ENCODE results near the gene PDLIM1.

The PDLIM1 gene

DNA sequence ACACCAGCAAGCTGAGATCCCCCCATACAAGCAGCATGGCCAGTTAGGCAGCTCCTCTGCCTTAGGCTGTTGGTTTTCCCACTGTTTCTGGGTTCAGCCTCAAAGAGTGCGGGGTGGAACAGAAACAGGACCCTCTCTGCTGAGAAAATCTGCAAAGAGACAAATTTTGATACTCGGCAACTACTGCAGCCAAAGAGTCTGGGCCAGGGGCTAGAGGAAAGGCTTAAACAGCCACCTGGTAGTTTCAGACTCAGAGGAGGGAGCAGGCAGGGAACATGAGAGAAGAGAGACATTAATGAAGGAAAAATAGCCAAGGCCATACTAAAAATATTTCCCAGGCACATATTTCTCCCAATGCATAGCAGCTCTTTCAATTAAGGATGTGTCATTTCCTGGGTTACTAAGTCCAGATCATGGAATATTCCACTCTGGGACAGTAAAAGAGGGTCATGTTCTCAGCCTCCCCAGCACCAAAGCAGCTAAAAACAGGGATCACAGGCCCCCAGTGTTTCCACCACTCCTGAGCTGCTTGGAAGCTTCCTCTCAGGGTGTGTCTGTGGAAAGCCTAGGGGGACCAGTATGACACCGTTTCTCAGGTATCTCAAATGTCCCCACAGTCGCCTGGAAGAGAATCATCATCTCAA, 29.8 kb downstream of the PDLIM1 start:
- Histone ChIP-seq H3K27ac (ENCODE audit: low read length) (peak overlapping the region; percentile 3), H3K9me3 (ENCODE audit: control insufficient read depth in 1 of 2, low read length in 2 of 2) (peaks cover 0 to 6% of the 10 kb centered on the region in 2 donors), H3K27me3 (ENCODE audit: low read depth, low read length) (no peaks in the 10 kb centered on the region), H3K4me3 (ENCODE audit: low read depth in 1 of 2, low read length in 2 of 2) (no peak overlapping the region), H3K4me1 (ENCODE audit: control insufficient read depth in 1 of 2, insufficient read depth in 2 of 2, low read length in 2 of 2) (peaks cover 4 to 7% of the 10 kb centered on the region in 2 donors), H3K36me3 (ENCODE audit: control insufficient read depth in 1 of 2, insufficient read depth in 2 of 2, low read length in 2 of 2) (peaks cover 3 to 23% of the 10 kb centered on the region in 2 donors)

DNA sequence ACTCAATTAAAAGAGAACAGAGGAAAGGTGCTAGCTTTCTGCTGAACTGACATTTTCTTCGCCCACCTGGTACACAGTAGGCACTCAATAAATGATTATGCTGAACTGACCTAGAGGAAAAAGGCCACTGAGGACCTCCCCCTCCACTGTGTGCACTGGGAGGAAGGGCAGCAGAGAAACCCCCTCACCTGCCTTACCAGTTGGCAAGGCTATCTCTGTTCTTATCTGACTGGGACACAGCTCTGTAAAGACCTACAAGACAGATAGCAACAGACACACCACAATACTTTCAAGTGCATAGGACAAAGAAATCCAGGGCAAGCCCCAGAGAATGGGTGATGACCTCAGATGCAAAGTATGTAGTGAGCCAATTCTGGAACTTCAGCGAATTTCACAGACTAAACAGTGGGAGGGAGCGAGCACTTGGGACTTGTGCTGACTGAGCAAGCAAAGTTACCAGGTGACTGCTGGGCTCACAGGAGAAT, 30.4 kb downstream of the PDLIM1 start:
- Histone ChIP-seq H3K9me3 (ENCODE audit: control insufficient read depth in 1 of 2, low read length in 2 of 2) (peaks cover 0 to 6% of the 10 kb centered on the region in 2 donors), H3K36me3 (ENCODE audit: control insufficient read depth in 1 of 2, insufficient read depth in 2 of 2, low read length in 2 of 2) (peaks cover 3 to 23% of the 10 kb centered on the region in 2 donors), H3K4me1 (ENCODE audit: control insufficient read depth in 1 of 2, insufficient read depth in 2 of 2, low read length in 2 of 2) (peaks cover 4 to 7% of the 10 kb centered on the region in 2 donors), H3K4me3 (ENCODE audit: low read depth in 1 of 2, low read length in 2 of 2) (no peak overlapping the region), H3K27me3 (ENCODE audit: low read depth, low read length) (no peaks in the 10 kb centered on the region), H3K27ac (ENCODE audit: low read length) (peak overlapping the region; percentile 52)

DNA sequence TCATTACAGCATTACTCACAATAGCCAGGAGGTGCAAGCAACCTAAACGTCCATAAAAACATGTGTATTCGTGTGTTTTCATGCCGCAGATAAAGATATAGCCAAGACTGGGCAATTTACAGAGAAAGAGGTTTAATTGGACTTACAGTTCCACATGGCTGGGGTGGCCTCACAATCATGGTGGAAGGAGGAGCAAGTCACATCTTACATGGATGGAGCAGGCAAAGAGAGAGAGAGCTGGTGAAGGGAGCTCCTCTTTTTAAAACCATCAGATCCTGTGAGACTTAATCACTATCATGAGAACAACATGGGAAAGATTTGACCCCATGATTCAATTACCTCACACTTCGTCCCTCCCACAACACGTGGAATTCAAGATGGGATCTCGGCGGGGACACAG, 33.0 kb downstream of the PDLIM1 start:
- no peaks in the 10 kb centered on the region for H3K27me3 ChIP-seq (ENCODE audit: low read depth, low read length)
- peaks cover 4 to 7% of the 10 kb centered on the region in 2 donors for H3K4me1 ChIP-seq (ENCODE audit: control insufficient read depth in 1 of 2, insufficient read depth in 2 of 2, low read length in 2 of 2)
- H3K9me3 ChIP-seq (ENCODE audit: control insufficient read depth in 1 of 2, low read length in 2 of 2): peaks cover 0 to 6% of the 10 kb centered on the region in 2 donors
- no peak overlapping the region for H3K27ac ChIP-seq (ENCODE audit: low read length)
- H3K36me3 ChIP-seq (ENCODE audit: control insufficient read depth in 1 of 2, insufficient read depth in 2 of 2, low read length in 2 of 2): peaks cover 3 to 8% of the 10 kb centered on the region in 2 donors
- H3K4me3 ChIP-seq (ENCODE audit: low read depth in 1 of 2, low read length in 2 of 2): no peak overlapping the region

DNA sequence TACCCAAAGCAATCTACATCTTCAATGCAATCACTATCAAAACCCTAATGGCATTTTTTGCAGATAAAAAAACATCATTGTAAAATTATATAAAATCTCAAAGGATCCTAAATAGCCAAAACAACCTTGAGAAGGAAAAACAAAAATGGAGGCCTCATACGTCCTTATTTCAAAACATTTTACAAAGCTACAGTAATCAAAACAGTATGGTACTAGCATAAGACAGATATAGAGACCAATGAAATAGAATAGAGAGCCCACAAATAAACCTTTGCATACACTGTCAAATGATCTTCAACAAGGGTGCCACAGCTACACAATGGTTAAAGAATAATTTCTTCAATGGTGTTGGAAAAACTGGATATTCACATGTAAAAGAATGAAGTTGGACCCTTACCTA, 34.5 kb downstream of the PDLIM1 start:
- Histone ChIP-seq H3K36me3 (ENCODE audit: control insufficient read depth in 1 of 2, insufficient read depth in 2 of 2, low read length in 2 of 2) (peaks cover 3% of the 10 kb centered on the region in 2 donors), H3K9me3 (ENCODE audit: control insufficient read depth in 1 of 2, low read length in 2 of 2) (peaks cover 0 to 6% of the 10 kb centered on the region in 2 donors), H3K27me3 (ENCODE audit: low read depth, low read length) (no peaks in the 10 kb centered on the region), H3K4me1 (ENCODE audit: control insufficient read depth in 1 of 2, insufficient read depth in 2 of 2, low read length in 2 of 2) (peaks cover 4 to 6% of the 10 kb centered on the region in 2 donors), H3K27ac (ENCODE audit: low read length) (no peak overlapping the region), H3K4me3 (ENCODE audit: low read depth in 1 of 2, low read length in 2 of 2) (no peak overlapping the region)

DNA sequence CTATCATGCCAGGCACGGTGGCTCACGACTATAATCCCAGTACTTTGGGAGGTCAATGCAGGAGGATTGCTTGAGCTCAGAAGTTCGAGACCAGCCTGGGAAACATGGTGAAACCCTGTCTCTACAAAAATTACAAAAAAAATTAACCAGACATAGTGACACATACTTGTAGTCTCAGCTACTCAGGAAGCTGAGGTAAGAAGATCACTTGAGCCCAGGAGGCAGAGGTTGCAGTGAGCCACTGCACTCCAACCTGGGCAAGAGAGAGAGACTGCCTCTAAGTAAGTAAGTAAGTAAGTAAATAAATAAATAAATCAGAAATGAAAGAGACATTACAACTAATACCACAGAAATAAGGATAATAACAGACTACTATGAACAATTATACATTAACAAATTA, 36.2 kb downstream of the PDLIM1 start:
- Histone ChIP-seq H3K27me3 (ENCODE audit: low read depth, low read length) (no peaks in the 10 kb centered on the region), H3K4me3 (ENCODE audit: low read depth in 1 of 2, low read length in 2 of 2) (no peak overlapping the region), H3K36me3 (ENCODE audit: control insufficient read depth in 1 of 2, insufficient read depth in 2 of 2, low read length in 2 of 2) (peaks cover 3% of the 10 kb centered on the region in 2 donors), H3K4me1 (ENCODE audit: control insufficient read depth in 1 of 2, insufficient read depth in 2 of 2, low read length in 2 of 2) (no peaks in the 10 kb centered on the region), H3K27ac (ENCODE audit: low read length) (no peak overlapping the region), H3K9me3 (ENCODE audit: control insufficient read depth in 1 of 2, low read length in 2 of 2) (peaks cover 0 to 6% of the 10 kb centered on the region in 2 donors)

DNA sequence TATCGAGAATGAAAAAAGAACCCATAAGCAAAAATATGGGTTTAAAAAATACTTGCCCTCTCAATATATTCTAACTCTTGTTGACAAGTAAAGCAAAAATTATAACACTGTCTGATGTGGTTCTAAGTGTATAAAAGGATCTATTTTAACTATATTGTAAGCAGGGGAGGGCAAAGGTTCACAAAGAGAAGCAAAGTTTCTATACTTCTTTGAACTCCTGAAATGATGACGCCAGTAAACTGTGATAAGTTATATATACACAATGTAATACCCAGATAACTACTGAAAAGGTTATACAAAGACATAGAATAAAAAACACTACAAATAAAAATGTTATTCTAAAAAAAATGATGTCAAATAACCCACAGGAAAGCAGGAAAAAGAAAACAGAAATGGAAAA, 37.1 kb downstream of the PDLIM1 start:
- H3K9me3 ChIP-seq (ENCODE audit: control insufficient read depth in 1 of 2, low read length in 2 of 2): peaks cover 0 to 6% of the 10 kb centered on the region in 2 donors
- H3K27ac ChIP-seq (ENCODE audit: low read length): no peak overlapping the region
- H3K4me3 ChIP-seq (ENCODE audit: low read depth in 1 of 2, low read length in 2 of 2): no peak overlapping the region
- no peaks in the 10 kb centered on the region for H3K4me1 ChIP-seq (ENCODE audit: control insufficient read depth in 1 of 2, insufficient read depth in 2 of 2, low read length in 2 of 2)
- peaks cover 3% of the 10 kb centered on the region in 2 donors for H3K36me3 ChIP-seq (ENCODE audit: control insufficient read depth in 1 of 2, insufficient read depth in 2 of 2, low read length in 2 of 2)
- H3K27me3 ChIP-seq (ENCODE audit: low read depth, low read length): no peaks in the 10 kb centered on the region

DNA sequence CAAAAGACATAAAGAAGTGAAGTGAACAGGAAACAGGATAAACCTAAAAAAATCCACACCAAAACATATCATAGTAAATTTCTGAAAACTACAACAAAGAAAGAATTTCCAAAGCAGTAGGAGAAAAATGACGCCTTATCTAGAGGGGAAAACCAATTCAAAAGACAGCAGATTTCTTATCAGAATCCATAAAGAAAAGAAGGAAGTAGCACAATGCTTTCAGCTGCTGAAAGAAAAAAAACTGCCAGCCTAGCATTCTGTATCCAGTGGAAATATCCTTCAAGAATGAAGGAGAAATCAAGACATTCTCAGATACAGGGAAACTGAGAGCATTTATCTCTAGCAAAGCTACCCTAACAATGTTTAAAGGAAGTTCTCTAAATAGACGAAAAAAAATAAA, 37.8 kb downstream of the PDLIM1 start:
- Histone ChIP-seq H3K27ac (ENCODE audit: low read length) (no peak overlapping the region), H3K9me3 (ENCODE audit: control insufficient read depth in 1 of 2, low read length in 2 of 2) (peaks cover 0 to 6% of the 10 kb centered on the region in 2 donors), H3K4me1 (ENCODE audit: control insufficient read depth in 1 of 2, insufficient read depth in 2 of 2, low read length in 2 of 2) (no peaks in the 10 kb centered on the region)

DNA sequence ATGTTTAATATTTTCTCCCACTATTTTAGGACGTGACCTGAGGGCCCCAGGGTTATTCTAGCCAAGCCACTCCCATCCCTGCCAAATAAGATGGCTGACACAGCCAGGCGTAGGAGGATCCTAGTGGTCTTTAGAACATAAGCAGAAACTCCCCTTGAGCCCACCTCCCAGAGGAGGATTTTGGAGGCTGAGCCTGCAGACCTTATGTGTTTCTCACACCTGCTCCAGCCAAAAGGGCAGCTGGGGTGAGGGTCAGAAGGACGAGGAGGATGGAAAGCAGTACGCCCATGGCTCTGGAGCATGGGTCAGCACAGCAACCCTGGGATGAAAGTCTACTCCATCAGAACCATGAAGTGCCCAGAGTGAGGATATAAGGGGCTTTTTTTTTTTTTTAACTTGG, 39.9 kb downstream of the PDLIM1 start:
- H3K36me3 ChIP-seq (ENCODE audit: control insufficient read depth in 1 of 2, insufficient read depth in 2 of 2, low read length in 2 of 2): peaks cover 0 to 13% of the 10 kb centered on the region in 2 donors

More for the DNA sequence above, 37.8 kb downstream of the PDLIM1 start:
- H3K36me3 ChIP-seq (ENCODE audit: control insufficient read depth in 1 of 2, insufficient read depth in 2 of 2, low read length in 2 of 2): peaks cover 3% of the 10 kb centered on the region in 2 donors
- no peaks in the 10 kb centered on the region for H3K27me3 ChIP-seq (ENCODE audit: low read depth, low read length)
- H3K4me3 ChIP-seq (ENCODE audit: low read depth in 1 of 2, low read length in 2 of 2): no peak overlapping the region

DNA sequence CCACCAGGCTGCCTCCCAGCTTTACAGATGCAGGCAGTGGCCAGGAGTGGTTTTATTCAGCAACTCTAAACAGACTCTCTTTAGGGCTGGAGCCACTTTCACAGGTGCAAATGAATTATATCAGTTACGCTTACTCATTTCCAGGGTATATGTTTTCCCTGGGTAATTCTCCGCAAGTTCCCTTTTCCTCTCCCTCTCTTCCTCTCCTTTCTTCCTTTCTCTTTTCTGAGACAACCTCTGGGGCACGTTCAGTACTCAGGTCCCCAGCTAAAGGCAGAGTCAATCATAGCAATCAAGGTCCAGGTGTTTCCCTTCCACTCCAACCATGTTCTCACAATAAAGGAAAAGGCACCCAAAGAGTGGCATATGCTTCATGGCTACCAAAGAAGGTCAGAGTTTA, 41.3 kb downstream of the PDLIM1 start:
- Histone ChIP-seq H3K4me3 (ENCODE audit: low read depth in 1 of 2, low read length in 2 of 2) (no peak overlapping the region), H3K27me3 (ENCODE audit: low read depth, low read length) (no peaks in the 10 kb centered on the region), H3K27ac (ENCODE audit: low read length) (no peak overlapping the region), H3K36me3 (ENCODE audit: control insufficient read depth in 1 of 2, insufficient read depth in 2 of 2, low read length in 2 of 2) (peaks cover 0 to 25% of the 10 kb centered on the region in 2 donors), H3K4me1 (ENCODE audit: control insufficient read depth in 1 of 2, insufficient read depth in 2 of 2, low read length in 2 of 2) (peaks cover 4 to 15% of the 10 kb centered on the region in 2 donors), H3K9me3 (ENCODE audit: control insufficient read depth in 1 of 2, low read length in 2 of 2) (no peaks in the 10 kb centered on the region)

More for the DNA sequence above, 39.9 kb downstream of the PDLIM1 start:
- H3K27me3 ChIP-seq (ENCODE audit: low read depth, low read length): no peaks in the 10 kb centered on the region
- H3K27ac ChIP-seq (ENCODE audit: low read length): no peak overlapping the region
- no peaks in the 10 kb centered on the region for H3K9me3 ChIP-seq (ENCODE audit: control insufficient read depth in 1 of 2, low read length in 2 of 2)
- H3K4me3 ChIP-seq (ENCODE audit: low read depth in 1 of 2, low read length in 2 of 2): no peak overlapping the region
- H3K4me1 ChIP-seq (ENCODE audit: control insufficient read depth in 1 of 2, insufficient read depth in 2 of 2, low read length in 2 of 2): peaks cover 4 to 15% of the 10 kb centered on the region in 2 donors

DNA sequence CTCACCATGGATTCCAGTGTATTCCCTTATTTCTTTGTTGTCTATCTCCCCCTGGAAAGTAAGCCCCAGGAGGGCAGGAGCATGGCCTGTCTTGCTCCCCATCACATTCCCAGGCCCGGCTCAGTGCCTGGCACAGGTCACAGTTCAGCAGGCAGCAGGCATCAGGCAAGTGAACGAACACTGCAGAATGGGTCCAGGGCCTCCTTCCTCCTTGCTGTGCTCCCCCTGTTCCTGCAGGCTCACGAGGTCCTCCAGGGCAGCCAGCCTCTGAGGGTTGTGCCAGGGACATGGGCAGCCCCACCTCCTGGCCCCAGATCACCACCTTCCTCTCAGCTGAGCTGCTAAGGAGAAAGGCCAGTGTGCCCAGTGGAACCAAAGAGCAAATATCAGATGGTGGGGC, 41.8 kb downstream of the PDLIM1 start:
- peaks cover 0 to 25% of the 10 kb centered on the region in 2 donors for H3K36me3 ChIP-seq (ENCODE audit: control insufficient read depth in 1 of 2, insufficient read depth in 2 of 2, low read length in 2 of 2)
- peaks cover 4 to 15% of the 10 kb centered on the region in 2 donors for H3K4me1 ChIP-seq (ENCODE audit: control insufficient read depth in 1 of 2, insufficient read depth in 2 of 2, low read length in 2 of 2)
- H3K27ac ChIP-seq (ENCODE audit: low read length): no peak overlapping the region
- no peaks in the 10 kb centered on the region for H3K27me3 ChIP-seq (ENCODE audit: low read depth, low read length)
- no peak overlapping the region for H3K4me3 ChIP-seq (ENCODE audit: low read depth in 1 of 2, low read length in 2 of 2)
- H3K9me3 ChIP-seq (ENCODE audit: control insufficient read depth in 1 of 2, low read length in 2 of 2): no peaks in the 10 kb centered on the region

DNA sequence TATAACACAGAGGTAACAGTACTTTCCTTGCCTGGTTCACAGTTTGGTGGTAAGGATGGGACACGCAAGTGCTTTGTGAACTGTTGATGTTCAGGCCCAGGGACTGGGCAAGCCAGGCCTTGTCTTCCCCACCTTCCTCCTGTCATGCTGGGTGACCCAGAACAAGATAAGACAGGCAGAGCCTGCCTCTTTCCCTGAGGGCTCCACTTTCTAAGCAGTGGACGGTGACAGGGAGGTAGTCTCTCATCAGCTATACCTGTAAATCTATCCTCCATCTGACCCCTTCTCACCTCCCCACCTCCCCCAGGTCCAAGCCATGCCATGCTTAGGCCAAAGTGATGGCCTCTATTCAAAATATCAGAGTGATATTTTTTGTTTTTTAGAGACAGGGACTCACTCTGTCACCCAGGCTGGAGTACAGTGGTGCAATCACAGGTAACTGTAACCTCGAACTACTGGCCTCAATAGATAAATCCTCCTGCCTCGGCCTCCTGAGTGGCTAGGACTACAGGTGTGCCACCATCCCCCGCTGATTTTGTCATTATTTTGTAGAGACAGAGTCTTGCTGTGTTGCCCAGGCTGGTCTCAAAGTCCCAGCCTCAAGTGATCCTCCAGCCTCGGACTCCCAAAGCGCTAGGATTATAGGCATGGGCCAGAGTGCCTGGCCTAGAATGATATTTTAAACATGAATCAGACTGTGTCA, 42.8 kb downstream of the PDLIM1 start:
- peak overlapping the region; percentile 30 for H3K27ac ChIP-seq (ENCODE audit: low read length)
- no peak overlapping the region for H3K4me3 ChIP-seq (ENCODE audit: low read depth in 1 of 2, low read length in 2 of 2)
- H3K36me3 ChIP-seq (ENCODE audit: control insufficient read depth in 1 of 2, insufficient read depth in 2 of 2, low read length in 2 of 2): peaks cover 0 to 28% of the 10 kb centered on the region in 2 donors
- H3K9me3 ChIP-seq (ENCODE audit: control insufficient read depth in 1 of 2, low read length in 2 of 2): no peaks in the 10 kb centered on the region
- H3K4me1 ChIP-seq (ENCODE audit: control insufficient read depth in 1 of 2, insufficient read depth in 2 of 2, low read length in 2 of 2): peaks cover 4 to 15% of the 10 kb centered on the region in 2 donors
- no peaks in the 10 kb centered on the region for H3K27me3 ChIP-seq (ENCODE audit: low read depth, low read length)

All from muscle layer of duodenum (tissue), 2 donors.